Suppressor macrophage treated with lipopolysaccharide for 1 hour (primary cell): ENCODE measurements around the gene ELOA2.
A peak's percentile ranks its signal among the peaks of the same experiment; 100 is the strongest.
"Not testable (repeated sequence)": the region's sequence is repeated elsewhere in the genome, so short reads cannot be mapped to it uniquely, and the experiment has no call there.

Source experiments
- DNase-seq, 3 donors: peaks; one replicate each; pipeline ENCODE4 v3.0.0-alpha.2; 2020 to 2022

Gene ELOA2, protein sequence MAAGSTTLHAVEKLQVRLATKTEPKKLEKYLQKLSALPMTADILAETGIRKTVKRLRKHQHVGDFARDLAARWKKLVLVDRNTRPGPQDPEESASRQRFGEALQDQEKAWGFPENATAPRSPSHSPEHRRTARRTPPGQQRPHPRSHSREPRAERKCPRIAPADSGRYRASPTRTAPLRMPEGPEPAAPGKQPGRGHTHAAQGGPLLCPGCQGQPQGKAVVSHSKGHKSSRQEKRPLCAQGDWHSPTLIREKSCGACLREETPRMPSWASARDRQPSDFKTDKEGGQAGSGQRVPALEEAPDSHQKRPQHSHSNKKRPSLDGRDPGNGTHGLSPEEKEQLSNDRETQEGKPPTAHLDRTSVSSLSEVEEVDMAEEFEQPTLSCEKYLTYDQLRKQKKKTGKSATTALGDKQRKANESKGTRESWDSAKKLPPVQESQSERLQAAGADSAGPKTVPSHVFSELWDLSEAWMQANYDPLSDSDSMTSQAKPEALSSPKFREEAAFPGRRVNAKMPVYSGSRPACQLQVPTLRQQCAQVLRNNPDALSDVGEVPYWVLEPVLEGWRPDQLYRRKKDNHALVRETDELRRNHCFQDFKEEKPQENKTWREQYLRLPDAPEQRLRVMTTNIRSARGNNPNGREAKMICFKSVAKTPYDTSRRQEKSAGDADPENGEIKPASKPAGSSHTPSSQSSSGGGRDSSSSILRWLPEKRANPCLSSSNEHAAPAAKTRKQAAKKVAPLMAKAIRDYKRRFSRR

DNA sequence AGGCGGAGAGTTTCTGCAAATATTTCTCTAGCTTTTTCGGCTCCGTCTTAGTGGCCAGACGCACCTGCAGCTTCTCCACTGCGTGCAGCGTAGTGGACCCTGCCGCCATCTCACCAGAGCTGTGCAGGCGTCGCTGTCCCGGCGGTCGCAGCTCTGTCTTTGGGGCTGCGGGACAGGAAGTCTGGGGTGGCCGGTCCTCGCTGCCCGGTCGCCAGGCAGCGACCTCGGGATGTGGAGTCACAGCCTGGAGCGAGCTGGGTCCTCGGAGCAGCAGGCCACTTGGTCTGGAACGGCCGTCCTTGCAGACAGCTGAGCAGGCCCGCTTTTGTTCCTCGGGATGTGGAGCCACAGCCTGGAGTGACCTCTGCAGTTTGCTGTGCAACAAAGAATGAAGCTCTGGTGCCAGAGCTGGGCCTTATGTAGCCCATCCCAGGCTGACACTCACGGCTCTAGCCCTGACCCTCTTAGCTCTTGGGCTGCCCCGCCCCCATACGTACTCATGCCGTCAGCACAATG, at the start of gene ELOA2:
ELOA2 (minus strand) TSS at position 466 of the 516 bp plus-strand sequence; CDS start at position 109, 357 bp downstream.
- no peak for DNase-seq

DNA sequence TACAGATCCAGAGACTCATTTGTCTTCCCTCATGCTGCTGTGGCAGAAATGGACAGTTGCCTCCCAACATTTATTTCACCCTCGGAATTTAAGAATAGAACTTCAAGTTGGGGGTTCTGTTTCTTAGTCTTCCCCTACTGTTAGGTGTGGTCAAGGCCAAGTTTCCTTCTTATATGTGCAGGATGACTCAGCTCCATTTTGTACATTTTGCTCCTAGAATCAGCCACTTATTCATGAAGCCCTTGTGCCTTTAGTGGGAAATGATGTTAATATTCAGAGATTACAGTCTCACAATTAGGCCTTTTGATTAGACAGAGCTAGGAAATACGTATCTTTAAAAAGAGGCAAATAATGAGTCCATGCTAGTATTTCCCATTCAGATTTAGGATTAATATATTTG, 46.2 kb upstream of the ELOA2 start:
- no peak for DNase-seq

DNA sequence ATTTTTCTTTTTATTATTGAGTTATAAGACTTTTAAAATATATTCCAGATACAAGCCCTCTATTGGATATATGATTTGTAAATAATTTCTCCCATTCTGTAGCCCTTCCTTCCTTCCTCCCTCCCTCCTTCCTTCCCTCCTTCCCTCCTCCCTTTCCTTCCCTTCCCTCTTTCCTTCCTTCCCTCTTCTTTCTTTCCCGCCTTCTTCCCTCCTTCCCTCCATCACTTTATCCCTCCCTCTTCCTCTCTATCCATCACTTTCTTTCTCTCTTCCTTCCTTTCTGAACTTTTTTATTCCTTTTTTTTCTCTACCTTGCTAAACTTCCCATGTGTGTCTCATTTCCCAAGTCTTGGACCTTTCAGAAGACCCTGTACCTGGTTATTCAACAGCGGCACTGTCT, 45.5 kb upstream of the ELOA2 start:
- DNase-seq = no peak

DNA sequence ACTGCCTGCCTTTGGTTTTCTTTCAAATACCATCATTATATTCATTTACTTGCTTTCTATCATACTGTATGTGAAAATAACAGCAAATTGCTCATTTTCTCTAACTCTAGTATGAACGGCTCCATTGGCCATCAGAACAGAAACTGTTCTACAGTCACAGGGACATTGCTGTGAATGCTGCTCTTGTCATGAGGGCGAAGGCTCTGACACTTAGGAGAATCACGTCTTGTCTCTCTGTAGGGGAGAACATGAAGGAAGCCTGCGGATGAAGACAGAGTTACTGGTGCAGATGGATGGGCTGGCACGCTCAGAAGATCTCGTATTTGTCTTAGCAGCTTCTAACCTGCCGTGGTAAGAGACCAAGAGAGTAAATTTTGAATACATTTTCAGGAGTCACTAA, 41.7 kb upstream of the ELOA2 start:
- DNase-seq = no peak

DNA sequence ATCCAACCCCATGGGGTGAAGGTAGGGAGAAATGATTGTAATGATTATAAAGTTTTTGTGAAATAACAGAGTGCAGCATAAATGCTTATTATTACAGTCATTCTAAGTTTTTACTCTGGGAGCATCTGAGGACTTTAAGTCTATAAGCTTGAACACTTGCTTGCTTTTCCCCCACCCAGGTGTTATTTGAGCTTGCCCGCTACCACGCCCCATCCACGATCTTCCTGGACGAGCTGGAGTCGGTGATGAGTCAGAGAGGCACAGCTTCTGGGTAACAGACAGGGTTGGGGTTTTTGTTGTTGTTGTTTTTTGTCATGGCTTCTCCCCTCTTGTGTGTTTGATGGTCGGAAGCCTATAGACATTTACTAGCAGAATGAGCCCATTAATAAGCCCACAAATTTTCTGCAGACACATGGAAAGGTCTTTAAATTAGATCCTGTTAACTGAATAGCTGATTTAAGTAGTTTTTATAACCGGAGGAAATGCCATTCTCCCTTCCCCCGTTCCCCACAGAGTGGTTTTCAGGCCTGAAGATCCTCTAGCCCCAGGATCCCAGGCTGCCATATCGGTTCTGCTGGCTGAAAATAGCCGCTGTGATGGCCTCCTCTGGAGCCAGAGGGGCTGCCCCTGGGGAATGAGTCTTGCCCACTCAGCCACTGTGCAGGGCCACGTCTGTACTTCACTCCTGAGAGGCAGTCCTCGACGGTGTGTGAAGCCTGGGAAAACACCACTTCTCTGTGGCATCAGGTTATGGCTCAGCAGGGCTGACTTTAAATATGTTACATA, 39.9 kb upstream of the ELOA2 start:
- no peak for DNase-seq

DNA sequence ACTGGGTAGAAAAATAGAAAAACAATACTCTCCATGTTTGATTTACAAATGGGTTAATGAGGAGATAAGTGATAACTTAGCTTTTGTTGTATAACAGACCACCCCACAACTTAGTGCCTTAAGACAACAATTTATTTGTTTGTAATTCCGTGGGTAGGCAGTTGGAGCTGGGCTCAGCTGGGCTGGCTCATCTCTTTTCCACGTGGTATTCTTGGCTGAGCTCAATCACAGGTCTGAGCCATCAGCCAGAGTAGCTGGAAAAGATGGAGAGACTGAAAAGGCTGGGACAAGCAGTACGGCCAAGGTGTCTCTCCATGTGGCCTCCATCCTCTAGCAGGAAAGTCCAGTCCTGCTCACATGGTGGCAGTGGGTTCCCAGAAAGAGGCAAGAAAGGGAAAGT, 32.2 kb upstream of the ELOA2 start:
- DNase-seq = no peak

DNA sequence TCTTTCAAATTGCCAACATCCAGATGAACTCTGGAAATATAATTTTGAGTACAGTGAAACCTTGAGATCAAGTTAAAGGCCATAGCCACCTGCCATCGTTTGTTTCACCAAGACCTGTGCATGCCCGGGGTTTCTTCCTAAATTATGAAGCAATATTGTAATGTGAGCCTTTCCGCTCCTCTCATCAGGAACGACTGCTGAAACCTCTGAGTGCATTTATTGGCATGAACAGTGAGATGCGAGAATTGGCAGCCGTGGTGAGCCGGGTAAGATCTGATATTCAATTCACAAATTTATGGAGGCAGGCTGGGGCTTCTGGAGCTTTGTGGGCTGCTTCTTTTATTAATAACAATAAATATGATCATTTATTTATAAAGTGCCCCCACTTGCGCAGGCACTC, 27.7 kb upstream of the ELOA2 start:
- no peak for DNase-seq

DNA sequence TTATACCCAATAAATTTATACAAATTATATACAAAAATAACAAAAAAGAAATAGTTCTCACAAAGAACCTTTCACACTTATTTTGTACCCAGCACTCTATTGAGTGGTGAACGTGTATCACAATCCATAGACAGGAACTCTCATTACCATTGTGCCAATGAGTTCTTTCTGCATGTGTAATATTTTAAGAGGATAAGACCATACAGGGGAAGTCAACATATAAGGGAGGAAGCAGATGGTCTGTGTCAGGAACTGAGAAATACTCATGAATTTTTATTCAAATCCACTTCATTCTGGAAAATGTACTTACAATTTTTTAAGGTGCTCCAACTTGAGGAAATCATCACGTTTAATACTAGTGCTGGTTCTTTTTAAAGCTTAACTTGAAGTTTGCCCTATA, 27.1 kb upstream of the ELOA2 start:
- DNase-seq = no peak

DNA sequence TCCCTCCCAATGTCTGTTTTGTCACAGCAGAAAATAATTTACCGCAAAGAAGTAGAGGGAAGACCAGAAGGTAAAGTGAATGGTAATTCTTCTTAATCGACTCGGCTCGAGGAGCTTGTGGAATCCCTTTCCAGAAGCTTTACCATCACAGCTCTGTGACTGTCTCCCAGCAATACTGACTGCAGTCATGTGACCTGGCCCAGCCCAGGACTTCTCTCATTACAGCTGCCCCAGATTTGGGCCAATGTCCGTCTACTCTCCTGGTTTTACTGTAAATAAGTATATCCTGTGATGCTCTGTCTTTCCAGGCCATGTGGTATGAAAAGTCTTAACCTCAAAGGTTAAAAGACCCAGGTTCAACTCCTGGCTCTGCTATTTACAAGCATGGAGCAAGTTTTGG, 18.9 kb upstream of the ELOA2 start:
- DNase-seq = no peak

DNA sequence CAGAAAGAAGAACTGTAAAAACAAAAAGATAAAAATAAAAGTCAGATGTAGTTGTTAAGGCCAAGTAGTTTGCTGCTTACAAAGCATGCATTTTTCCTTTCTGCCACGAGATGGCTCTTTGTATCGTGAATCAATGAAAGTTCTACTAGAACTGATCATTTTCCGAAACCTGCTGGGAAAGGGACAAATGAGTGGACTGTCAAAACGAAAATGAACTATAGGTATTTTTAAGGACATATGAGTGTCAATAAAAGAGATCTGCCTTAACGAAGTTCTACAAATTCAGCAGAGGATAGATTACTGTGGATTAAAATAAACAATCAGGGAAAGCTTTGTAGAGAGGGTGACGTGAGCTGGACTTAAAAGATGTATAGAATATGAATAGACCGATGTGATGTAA, 15.0 kb upstream of the ELOA2 start:
- DNase-seq = peak; percentile 42 to 63 (median 60)

DNA sequence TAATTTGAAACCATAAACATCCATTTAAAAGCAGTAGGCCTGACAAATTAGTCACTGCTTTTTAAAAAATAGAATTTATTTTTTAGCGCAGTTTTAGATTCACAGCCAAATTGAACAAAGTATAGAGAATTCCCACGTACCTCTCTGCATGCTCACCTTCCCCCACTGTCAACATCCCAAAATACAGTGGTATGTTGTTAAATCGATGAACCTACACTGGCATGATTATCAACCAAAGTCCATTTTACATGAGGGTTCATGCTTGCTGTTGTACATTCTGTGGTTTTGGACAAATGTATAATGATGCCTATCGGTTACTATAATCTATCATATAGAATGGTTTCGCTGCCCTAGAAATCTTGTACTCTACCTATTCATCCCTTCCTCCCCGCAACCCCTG, 5.6 kb upstream of the ELOA2 start:
- DNase-seq = no peak

DNA sequence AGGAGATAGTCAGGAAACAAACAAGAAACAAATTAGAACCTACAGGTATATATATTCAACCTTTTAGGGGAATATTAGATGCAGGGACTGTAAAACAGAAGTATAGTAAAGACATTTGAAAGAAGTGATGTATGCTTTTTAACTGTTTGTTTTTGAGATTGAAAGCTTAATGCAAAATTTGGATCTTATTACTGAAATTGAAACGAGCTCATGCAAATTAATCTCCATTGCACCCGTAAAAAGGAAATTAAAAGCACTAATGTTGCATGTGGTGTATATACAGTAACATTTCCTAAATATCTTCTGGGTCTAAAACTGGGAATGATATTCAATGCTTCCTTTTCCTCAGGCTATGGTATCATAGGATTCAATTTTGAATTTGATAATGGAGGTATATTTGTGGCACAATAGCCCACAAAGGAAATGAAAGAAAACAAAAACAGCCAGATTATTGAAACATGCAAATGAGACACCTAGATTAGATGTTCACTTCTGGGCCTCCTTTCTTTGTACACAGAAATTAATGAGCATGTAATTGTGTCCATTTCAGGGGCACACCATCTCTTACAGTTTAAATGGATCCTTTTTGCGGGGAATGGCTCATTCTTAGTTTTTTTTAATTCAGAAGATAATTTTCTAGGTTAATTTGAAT, 1.6 kb upstream of the ELOA2 start:
- DNase-seq = no peak

DNA sequence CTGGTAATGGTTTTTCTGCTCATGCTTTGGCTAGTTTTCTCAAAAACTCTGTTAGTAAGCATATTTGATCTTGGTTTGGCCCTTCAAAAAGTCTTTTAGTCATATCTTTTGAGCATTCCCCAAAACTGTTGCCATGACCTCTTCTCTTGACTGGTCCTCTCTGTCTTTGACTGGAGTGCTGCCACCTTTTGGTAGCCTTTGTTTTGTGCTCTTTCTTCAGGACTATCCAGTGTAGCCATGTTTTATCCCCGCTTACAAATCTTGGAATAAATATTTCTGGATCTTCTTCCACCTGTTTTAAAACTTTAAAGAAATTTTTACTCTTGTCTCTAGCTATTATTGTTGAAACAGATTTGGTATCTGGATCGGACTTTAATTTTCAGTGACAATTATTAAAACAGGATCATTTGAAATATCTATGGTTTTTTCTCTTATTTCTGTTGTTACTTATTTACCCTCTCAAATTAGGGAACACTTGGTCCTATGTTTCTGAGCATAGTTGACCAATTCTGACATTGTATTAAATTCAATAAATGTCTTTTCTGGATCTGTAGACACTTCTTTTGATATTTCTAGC, 965 bp upstream of the ELOA2 start:
- peak in 2 of 3 donors; percentile 5 for DNase-seq

DNA sequence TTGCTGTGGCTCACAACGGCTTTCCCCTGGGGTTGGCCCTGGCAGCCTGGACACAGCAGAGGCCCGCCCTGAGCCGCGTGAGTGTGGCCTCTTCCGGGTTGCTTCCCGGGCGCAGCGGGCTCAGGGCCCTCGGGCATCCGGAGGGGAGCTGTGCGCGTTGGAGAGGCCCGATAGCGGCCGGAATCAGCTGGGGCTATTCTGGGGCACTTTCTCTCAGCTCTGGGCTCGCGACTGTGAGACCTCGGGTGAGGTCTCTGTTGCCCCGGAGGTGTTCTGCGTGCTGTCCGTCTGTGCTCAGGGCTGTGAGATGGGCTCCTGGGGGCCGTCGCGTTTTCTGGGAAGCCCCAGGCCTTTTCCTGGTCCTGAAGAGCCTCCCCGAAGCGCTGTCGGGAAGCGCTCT, 830 bp downstream of the ELOA2 start:
- DNase-seq = not testable (repeated sequence)

DNA sequence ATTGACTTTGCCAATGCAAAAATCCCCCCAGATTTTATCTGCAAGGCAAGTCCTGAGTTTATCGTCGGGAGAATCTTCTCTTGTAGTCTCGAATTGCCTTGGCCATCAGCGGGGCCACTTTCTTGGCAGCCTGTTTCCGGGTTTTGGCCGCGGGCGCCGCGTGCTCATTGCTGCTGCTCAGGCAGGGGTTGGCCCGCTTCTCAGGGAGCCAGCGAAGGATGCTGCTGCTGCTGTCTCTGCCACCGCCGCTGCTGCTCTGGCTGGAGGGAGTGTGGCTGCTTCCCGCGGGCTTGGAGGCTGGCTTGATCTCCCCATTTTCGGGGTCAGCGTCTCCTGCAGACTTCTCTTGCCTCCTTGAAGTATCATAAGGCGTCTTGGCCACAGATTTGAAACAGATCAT, 2.5 kb downstream of the ELOA2 start:
- DNase-seq = no peak

DNA sequence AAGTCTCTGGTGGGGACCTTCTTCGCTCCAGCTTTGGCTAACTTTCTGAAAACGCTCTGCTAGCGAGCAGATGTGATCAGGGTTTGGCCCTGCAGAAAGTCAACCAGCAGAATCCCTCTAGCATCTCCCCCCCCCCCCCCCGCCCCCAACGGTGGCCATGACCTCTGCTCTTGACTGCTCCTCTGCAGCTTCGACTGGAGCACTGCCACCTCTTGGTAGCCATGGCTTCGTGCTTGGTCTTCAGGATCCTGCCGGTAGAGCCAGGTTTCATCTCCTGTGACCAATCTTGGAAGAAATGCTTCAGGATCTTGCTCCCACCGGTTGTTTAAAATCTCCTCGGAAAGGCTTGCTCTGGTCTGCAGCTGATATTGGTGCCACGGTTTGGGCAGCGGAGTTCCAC, 4.5 kb downstream of the ELOA2 start:
- not testable (repeated sequence) for DNase-seq

DNA sequence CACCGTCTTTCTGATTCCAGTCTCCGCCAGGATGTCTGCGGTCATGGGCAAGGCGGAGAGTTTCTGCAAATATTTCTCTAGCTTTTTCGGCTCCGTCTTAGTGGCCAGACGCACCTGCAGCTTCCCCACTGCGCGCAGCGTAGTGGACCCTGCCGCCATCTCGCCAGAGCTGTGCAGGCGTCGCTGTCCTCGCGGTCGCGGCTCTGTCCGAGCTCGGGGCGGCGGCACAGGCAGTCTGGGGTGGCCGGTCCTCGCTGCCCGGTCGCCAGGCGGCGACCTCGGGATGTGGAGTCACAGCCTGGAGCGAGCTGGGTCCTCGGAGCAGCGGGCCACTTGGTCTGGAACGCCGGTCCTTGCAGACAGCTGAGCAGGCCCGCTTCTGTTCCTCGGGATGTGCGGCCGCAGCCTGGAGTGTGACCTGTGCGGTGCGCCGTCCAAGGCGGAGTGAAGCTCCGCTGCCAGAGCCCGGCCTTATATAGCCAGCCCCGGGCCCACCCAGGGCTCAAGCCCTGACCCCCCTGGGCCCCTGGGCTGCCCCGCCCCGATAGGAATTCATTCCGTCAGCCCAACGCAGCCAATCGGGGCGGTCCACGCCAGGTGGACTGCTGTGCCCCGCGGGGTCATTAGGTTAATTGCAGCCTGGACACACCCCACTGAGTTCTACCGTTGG, 5.6 kb downstream of the ELOA2 start:
- not testable (repeated sequence) for DNase-seq

DNA sequence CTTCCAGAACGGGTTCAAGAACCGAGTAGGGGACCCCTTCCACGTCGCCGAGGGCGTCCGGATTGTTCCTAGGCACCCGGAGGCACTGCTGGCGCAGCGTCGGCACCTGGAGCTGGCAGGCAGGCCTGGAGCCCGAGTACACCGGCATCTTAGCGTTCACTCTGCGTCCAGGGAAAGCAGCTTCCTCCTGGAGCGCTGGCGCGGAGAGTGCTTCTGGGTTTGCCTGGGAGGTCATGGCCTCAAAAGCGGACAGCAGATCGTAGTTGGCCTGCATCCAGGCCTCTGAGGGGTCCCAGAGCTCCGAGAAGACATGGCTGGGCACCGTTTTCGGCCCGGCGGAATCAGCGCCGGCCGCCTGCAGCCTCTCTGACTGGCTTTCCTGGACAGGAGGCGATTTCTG, 6.7 kb downstream of the ELOA2 start:
- not testable (repeated sequence) for DNase-seq

DNA sequence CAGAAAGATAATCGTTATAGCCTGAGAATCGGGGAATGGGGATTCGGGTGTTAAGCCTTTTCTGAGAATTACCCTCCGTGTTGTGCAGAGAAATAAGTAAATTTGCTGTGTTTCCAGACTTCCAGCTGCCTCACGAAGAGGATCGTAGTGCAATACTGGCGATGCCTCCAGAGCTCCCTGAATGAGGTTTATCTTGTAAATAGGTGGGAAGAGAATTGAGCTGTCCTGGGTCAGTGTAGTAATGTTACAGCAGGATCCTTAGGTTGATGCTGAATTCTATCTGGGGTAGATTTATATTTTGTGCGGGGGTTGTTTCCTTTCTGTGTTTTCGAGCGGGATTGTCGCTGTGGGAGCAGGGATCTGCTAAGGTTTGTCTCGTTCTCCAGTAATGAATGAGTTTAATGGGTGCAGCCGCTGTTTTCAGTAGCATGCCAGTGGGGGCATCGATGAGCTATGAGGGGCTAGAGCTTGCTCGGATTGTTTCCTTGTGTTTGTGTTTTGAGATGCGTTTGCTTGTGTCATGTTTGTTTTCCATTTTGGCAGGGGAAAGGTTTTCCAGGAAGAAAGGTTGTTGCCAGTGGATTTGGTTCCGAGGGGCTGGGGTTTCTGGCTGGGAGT, 9.8 kb downstream of the ELOA2 start:
- not testable (repeated sequence) for DNase-seq

DNA sequence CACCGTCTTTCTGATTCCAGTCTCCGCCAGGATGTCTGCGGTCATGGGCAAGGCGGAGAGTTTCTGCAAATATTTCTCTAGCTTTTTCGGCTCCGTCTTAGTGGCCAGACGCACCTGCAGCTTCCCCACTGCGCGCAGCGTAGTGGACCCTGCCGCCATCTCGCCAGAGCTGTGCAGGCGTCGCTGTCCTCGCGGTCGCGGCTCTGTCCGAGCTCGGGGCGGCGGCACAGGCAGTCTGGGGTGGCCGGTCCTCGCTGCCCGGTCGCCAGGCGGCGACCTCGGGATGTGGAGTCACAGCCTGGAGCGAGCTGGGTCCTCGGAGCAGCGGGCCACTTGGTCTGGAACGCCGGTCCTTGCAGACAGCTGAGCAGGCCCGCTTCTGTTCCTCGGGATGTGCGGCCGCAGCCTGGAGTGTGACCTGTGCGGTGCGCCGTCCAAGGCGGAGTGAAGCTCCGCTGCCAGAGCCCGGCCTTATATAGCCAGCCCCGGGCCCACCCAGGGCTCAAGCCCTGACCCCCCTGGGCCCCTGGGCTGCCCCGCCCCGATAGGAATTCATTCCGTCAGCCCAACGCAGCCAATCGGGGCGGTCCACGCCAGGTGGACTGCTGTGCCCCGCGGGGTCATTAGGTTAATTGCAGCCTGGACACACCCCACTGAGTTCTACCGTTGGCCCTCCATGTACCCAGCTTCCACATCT, 11.5 kb downstream of the ELOA2 start:
- DNase-seq = not testable (repeated sequence)

DNA sequence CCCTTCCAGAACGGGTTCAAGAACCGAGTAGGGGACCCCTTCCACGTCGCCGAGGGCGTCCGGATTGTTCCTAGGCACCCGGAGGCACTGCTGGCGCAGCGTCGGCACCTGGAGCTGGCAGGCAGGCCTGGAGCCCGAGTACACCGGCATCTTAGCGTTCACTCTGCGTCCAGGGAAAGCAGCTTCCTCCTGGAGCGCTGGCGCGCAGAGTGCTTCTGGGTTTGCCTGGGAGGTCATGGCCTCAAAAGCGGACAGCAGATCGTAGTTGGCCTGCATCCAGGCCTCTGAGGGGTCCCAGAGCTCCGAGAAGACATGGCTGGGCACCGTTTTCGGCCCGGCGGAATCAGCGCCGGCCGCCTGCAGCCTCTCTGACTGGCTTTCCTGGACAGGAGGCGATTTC, 12.6 kb downstream of the ELOA2 start:
- DNase-seq = not testable (repeated sequence)
